ENCODE data around the gene PPM1L.
"Not testable (repeated sequence)": the region's sequence is repeated elsewhere in the genome, so short reads cannot be mapped to it uniquely, and the experiment has no call there.

GRCh38 chr3:160713144-160713543 is 42.9 kb upstream of the PPM1L start:
- TF ChIP-seq EZH2 (IDR thresholded peaks at IDR 0.05; ENCODE audit: borderline replicate concordance, low read depth, low read length, poor library complexity, severe bottlenecking): not testable (repeated sequence)
- TF ChIP-seq, protein P1, sequence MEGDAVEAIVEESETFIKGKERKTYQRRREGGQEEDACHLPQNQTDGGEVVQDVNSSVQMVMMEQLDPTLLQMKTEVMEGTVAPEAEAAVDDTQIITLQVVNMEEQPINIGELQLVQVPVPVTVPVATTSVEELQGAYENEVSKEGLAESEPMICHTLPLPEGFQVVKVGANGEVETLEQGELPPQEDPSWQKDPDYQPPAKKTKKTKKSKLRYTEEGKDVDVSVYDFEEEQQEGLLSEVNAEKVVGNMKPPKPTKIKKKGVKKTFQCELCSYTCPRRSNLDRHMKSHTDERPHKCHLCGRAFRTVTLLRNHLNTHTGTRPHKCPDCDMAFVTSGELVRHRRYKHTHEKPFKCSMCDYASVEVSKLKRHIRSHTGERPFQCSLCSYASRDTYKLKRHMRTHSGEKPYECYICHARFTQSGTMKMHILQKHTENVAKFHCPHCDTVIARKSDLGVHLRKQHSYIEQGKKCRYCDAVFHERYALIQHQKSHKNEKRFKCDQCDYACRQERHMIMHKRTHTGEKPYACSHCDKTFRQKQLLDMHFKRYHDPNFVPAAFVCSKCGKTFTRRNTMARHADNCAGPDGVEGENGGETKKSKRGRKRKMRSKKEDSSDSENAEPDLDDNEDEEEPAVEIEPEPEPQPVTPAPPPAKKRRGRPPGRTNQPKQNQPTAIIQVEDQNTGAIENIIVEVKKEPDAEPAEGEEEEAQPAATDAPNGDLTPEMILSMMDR (conservative IDR thresholded peaks at IDR 0.05; ENCODE audit: low read depth, low read length): not testable (repeated sequence)
